Central memory CD8-positive, alpha-beta T cell (primary cell): ENCODE results near the gene PHIP.
"Not testable (repeated sequence)": the region's sequence is repeated elsewhere in the genome, so short reads cannot be mapped to it uniquely, and the experiment has no call there.

Source experiments
- ATAC-seq: fragments of 150-1000 bp; cut with Tn5 transposase; replicated peaks from 2 replicates; pipeline ENCODE4 v1.10.0; 2022; ENCODE audit warnings: mild to moderate bottlenecking, moderate FRiP score, moderate number of reproducible peaks; ENCODE audit not compliant: poor library complexity, severe bottlenecking; ENCODE audit errors: extremely low read depth
- DNase-seq, 2 donors: peaks; one replicate each; pipeline ENCODE4 v3.0.0; 2021; ENCODE audit warnings: low spot score in 2 of 2
- H3K27ac Mint-ChIP-seq: one replicate; pipeline ENCODE4 v1.8.0; 2022; ENCODE audit warnings: low read depth, mild to moderate bottlenecking, moderate library complexity, mixed read lengths
- H3K27me3 Mint-ChIP-seq: one replicate; pipeline ENCODE4 v1.8.0; 2022; ENCODE audit warnings: mixed read lengths
- H3K36me3 Mint-ChIP-seq: one replicate; pipeline ENCODE4 v1.8.0; 2022; ENCODE audit warnings: mild to moderate bottlenecking, moderate library complexity, mixed read lengths; ENCODE audit not compliant: insufficient read depth
- H3K4me1 Mint-ChIP-seq: one replicate; pipeline ENCODE4 v1.8.0; 2022; ENCODE audit warnings: mixed read lengths
- H3K4me3 Mint-ChIP-seq: one replicate; pipeline ENCODE4 v1.8.0; 2022; ENCODE audit warnings: mild to moderate bottlenecking, moderate library complexity, mixed read lengths
- H3K9me3 Mint-ChIP-seq: one replicate; pipeline ENCODE4 v1.8.0; 2022; ENCODE audit warnings: mixed read lengths

PHIP gene

GRCh38 chr6:78896227-78896626 is 181.8 kb downstream of the PHIP start:
- Mint-ChIP-seq H3K27ac (no peak overlapping the region), H3K9me3 (no peaks in the 10 kb centered on the region), H3K36me3 (peaks cover 2% of the 10 kb centered on the region), H3K4me3 (no peak overlapping the region), H3K4me1 (no peaks in the 10 kb centered on the region), H3K27me3 (no peaks in the 10 kb centered on the region)
- ATAC-seq (no peak), DNase-seq (no peak)

GRCh38 chr6:78889901-78890300 is 188.2 kb downstream of the PHIP start:
- H3K4me1 Mint-ChIP-seq, H3K9me3 Mint-ChIP-seq, H3K36me3 Mint-ChIP-seq, H3K27ac Mint-ChIP-seq, DNase-seq, H3K4me3 Mint-ChIP-seq, ATAC-seq, H3K27me3 Mint-ChIP-seq: not testable (repeated sequence)
